HG02759 (cell line): ENCODE results near the gene SLC26A1.
"Not testable (repeated sequence)": the region's sequence is repeated elsewhere in the genome, so short reads cannot be mapped to it uniquely, and the experiment has no call there.

Experiments
- ATAC-seq: cut with Tn5 transposase; IDR thresholded peaks from one replicate; pipeline ENCODE4 v1.9.1; 2021; ENCODE audit warnings: mild to moderate bottlenecking, moderate library complexity; ENCODE audit not compliant: unreplicated experiment

Gene SLC26A1

DNA sequence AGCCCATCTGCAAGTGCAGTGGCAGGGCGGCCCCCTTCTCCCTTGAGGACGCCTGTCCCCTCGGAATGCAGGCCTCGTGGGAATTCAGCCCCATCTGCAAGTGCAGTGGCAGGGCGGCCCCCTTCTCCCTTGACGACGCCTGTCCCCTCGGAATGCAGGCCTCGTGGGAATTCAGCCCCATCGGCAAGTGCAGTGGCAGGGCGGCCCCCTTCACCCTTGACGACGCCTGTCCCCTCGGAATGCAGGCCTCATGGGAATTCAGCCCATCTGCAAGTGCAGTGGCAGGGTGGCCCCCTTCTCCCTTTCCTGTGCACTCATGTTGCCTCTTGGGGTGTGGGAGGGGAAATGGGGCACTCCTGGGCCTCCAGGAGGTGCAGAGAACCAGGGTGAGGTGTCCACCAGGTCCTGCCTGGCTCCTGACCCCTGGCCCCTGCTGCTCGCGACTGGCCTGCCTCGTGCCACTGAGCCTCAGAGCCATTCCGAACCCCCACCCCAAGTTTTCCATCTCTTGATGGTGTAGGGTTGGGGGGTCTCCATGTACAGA, 6.8 kb upstream of the SLC26A1 start:
- no peak for ATAC-seq

DNA sequence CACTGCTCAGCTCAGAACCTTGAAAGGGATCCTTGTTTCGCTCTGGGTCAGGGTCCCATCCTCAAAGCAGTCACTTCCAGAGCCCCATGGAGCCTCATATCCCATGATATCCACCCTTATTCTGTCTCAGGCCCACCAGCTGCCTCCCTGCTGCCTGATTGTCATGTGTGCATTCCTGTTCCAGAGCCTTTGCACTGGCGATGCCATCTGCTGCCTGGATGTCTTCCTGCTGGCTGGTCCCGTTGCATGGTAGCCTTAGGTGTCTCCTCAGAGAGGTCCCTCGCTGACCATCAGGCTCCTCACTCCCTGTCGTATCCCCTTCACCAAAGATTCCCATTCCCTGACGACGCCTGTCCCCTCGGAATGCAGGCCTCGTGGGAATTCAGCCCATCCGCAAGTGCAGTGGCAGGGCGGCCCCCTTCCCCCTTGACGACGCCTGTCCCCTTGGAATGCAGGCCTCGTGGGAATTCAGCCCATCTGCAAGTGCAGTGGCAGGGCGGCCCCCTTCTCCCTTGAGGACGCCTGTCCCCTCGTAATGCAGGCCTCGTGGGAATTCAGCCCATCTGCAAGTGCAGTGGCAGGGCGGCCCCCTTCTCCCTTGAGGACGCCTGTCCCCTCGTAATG, 6.1 kb upstream of the SLC26A1 start:
- not testable (repeated sequence) for ATAC-seq

DNA sequence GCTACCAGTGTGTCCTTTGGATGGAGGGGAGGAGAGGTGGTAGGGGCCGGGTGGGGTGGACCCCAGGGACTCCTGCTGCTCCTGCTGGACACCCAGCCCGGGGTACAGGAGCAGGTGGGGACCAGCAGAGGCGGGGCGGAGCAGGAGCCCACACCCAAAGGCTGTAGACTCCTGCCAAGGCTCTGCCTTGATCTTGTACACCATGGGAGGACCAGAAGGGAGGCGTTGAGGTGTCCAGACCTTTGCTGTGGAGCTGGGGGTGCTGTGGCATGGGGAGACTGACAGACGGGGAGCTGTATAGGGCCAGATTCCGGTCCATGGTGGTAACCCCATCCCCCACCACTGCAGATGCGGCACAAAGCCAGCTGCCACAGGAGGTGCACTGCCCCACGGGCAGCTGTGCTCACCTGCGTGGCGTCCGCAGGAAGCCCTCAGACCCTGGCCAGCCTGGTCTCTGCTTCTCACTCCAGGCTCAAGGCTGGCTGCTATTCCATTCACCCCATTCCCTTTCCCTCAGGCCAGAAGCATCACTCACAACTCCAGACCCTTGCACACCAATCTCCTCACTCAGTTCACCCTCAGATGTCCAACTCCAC, 5.0 kb upstream of the SLC26A1 start:
- no peak for ATAC-seq

DNA sequence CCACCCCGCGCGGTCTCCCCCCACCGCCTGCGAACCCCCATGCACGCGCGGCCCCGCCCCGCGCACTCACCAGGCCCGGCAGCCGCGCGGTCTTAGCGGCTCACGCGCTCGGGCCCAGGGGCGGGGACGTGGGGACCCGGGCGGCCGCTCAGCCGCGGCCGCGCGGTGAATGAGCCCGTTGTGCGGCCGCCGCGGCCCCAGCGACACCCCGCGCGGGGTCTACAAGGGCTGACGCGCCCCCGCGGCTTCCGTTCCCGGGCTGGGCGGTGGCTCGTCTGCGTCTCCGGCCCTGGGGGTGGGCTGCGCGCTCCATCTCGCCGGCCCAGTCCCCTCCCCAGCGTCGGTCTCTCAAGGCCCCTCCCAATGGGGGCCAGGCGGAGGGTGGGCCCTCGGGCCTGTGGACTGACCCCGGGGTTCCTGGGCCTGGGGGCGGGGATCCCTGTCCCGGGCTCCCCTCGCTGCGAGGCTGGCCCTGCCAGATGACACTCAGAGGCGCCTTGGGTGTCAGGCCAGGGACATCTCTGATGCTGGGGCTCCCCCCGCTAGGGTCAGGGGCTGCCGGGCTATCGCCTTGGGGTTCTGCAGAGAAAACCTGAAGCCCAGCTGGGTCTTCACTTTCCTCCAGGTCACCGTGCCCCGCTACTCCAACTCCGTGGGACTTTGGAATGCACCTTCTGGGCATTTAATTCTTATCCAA, 4.3 kb upstream of the SLC26A1 start:
- ATAC-seq: no peak

DNA sequence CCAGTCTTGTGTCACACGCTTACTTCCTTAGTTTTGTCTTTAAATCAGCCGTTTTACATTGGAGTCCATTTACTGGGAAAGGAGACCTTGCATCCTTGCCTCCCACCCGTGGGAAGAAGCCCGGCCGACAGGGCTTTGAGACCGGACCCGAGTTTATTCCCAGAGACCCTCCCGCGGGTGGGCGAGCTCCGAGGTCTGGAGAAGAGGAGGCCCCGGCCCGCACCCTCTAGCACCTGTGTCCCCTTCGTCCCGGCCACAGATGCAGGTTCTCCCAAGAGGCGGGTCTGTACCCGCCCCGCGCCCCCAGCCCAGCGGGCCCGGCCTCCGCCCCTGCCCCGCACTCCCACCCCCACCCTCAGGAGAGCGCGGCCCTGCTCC, 3.8 kb upstream of the SLC26A1 start:
- no peak for ATAC-seq

DNA sequence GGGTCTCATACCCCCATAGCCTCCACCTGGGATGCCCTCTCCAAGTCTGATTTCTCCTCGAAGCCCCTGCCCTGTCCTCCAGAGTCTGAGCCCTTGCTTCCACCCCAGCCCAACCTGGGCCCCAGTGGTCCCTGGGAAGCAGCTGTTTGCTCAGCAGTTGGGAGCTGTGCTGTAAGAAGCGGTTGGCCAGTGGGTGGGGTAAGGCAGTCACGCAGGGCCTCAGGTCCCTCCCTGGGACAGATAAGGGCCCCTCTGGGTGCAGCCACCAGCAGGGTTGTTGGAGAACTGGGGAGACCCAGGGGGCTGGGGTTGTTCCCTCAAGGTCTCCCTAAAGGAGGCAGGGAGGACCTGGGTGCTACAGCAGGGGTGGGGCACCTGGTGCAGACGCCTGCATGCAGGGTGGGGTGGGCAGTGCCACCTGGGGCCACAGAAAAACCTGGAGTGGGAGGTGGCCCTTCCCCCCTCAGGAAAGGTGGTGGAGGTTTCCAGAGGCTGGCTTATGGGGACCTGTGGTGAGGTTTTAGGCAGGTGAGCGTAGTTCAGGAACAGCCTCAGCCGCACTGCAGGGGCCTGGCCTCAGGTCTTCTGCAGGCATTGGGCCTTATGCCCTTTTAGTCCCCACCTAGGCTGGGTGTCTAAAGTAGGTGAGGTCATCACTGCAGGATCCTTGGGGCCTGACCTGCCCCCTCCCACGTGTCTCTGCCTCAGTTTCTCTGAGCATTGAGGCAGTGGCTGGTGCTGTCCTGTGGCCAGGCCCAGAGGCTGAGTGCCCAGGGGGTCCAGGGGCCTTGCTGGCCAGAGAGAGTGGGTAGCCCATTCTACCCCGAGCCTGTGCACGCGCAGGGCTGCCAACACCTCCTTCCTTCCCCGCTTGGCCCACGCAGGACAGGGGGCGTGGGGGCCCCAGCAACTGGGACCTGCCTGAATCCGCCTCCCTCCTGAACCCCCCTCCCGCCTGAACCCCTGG, 3.1 kb upstream of the SLC26A1 start:
- ATAC-seq: no peak

DNA sequence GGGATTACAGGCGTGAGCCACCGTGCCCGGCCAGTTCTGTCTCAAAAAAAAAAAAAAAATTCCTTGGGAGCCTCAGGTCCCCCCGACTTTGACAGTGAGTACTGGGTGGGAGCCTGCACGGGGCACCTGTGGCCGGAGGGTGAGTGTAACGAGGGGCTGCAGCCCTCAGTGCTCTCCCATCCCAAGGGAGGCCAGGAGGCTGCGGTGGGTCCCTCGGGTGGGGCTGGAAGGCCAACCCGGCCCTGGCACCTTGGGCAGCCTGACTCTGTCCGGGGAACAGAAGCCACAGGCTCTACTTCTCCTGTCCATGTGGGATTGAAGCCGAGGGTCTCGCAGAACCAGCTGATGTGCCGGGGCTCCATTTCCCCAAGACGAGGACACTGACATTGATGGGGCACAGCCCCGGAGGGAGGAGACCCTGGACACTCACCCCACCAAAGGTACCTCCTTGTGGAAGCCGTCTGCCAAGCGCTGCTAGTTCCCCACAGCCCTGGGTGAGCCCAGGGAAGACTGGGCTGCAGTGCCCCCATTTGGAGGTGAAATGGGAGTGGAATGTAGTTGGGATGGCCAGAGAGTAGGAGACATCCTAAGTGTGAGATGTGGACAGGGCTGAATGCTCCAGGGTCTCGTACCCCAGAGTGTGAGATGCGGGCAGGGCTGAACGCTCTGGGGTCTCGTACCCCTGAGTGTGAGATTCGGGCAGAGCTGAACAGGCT, 2.3 kb upstream of the SLC26A1 start:
- no peak for ATAC-seq

DNA sequence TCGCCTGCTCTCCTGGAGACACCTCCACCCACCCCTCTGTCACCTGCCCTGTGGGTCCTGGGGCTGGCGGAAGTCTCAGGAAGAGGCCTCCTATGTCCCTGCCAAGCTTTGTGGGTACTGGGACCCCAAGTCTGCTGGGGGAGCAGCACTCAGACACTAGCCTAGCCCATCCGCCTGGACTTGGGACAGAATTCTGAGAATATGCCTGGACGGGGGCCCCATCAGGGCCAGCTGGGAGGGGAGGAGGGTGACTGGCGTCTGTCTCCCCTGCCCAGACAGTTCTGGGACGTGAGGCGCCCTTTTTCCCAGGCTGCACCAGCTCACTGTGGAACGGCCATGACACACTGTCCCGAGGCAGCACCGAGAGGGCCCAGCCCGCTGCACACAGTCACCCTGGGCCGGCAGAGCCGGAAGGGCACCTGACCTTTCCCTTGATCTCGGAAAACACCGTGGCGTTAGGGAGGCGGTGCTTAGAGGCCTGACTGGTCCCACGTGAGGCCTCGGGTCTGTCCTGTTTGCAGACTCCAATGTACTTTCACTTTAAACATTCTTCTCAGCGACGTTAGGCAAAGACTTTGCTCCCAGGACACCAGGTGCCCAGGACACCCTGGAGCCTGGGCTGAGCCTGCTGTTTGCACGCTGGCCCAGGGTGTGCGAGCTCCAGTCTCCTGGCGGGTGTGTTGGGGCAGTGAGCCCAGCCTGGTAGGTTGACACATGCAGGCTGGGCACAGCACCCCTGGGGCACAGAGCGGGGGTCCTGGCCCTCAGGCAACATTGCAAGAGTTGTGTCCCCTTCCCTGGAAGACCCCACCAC, 700 bp downstream of the SLC26A1 start:
- no peak for ATAC-seq

DNA sequence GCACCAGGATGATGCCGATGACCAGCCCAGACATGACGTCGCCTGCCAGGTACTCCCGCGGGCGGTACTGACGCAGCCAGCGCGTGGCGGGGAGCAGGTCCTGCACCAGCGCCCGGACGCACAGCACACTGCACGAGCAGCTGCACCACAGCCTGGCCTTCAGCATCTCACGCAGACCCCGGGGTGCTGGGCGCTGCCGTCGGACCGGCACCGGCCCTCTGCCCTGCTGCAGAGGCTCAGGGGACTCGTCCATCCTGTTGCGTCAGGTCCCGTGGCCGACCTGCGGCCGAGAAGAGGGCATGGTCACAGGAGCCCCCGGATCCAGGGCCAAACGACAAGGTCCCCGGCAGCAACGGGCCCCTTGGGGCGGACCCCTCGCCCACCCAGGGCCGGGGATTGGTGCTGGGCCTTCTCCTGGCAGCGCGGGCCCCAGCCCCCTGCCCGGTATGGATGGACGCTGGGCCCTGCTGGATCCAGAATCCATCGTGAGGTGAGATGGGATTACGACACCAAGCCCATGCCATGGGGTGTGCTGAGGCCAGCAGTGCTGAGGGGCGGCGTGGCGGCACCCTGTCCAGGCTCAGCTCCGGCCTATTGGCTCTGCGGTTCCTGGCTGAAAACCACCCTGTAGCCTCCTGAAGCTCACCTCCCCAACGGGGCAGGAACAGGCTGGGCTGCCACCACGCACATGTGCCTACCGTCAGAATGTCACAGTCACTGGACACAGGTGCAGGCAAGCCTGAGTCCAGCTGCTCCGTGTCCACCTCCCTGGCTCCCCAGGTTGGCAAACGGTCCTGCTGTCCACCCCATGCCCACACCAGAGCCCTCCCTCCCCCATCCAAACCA, 1.5 kb downstream of the SLC26A1 start:
- ATAC-seq: no peak

DNA sequence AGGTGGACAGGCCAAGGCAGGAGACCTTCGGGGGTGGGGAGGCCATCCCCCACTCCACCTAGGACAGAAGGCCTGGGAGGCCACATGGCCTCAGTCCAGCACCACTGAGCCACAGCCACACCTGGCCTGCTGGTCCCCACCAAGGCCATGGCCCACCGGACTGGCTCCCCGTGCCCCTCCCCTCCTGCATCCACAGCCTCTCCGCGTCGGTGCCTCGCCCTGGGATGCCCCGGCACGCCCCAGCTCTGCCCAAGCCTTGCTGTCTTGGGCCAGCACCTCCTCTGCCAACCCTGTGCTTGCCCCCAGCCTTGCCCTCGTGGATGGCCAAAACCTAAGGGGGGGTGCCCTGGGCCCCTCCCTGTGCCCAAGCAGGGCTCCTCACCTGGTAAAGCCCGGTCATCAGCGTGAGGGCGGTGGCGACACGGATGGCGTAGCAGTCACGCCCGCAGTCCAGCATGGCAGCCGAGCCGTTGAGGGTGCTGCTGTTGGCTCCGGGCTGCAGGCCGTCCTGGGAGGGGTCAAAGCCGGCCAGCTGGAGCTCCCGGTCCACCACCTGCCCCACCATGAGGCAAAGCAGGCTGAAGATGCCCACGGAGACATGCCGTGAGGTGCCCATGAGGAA, 2.3 kb downstream of the SLC26A1 start:
- no peak for ATAC-seq

DNA sequence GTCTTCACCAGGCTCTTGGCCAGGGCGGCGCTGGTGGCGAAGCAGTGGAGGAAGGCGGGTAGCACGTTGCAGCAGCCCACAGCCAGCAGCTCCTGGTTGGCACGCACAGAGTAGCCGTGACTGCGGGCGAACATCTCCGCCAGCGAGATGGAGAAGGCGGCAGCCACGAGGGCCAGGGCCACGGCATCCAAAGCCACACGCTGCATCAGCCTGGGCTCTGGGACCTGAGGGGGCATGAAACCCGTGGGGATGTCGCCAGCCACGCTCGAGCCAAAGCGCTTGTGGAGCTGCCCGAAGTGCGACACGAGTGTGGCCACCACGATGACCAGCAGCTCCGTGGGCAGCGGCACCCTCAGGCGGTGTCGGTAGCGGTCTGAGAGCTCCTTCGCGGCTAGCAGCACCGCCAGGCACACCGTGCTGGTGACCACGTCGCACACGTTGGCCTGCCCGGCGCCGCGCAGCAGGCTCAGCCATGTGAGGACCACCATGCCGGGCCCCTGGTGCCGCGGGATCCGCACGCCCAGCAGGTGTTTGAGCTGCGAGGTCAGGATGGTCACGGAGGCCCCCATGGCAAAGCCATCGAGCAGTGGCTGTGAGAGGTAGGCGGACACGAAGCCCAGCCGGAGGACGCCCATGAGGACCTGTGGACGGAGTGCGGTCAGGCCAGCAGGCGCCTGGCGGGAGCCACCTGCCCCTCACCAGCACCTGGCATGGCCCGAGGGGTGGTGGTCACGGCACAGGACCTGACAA, 3.3 kb downstream of the SLC26A1 start:
- ATAC-seq: no peak

DNA sequence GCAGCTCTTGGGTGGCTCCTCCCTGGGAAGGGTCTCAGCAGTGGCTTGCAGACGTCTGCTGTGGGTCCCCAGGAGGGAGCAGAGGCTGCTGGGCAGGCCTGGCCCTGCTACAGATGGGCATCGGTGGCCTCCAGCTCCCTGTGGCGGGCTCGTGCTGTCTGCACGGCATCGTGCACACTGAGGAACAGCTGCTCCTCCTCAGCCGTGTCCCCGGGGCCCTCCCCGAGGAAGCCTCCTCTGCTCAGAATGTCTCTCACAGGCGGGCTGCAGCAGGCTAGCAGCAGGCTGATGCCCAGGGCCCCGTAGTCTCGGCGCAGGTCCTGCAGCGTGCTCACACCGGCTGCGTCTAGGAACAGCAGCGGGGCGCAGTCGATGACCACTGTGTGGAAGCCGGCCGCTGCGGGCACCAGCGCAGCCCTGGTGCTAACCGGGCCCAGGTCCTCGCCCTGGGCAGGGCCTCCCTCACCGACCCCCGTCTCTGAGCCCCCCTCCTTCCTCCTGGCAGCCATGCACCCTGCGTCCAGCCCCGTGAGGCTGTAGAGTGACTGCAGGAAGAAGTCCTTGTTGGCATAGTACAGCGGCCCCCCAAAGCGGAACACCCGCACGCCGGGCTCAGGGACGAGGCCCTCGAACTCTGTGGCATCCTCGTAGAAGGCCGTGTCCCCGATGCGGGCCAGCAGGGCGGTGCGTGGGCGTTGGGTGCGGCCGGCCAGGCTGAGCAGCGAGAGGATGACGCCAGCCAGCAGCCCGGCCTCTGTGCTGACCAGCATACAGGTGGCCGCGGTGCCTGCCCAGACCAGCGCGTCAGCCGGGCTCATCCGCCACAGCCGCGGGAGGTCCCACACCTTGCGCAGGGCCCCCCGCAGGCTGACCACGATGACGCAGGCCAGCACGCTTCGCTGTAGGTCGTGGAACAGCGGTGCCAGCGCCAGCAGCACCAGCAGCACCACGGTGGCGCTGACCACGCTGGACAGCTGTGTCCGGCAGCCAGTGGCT, 4.2 kb downstream of the SLC26A1 start:
- no peak for ATAC-seq

DNA sequence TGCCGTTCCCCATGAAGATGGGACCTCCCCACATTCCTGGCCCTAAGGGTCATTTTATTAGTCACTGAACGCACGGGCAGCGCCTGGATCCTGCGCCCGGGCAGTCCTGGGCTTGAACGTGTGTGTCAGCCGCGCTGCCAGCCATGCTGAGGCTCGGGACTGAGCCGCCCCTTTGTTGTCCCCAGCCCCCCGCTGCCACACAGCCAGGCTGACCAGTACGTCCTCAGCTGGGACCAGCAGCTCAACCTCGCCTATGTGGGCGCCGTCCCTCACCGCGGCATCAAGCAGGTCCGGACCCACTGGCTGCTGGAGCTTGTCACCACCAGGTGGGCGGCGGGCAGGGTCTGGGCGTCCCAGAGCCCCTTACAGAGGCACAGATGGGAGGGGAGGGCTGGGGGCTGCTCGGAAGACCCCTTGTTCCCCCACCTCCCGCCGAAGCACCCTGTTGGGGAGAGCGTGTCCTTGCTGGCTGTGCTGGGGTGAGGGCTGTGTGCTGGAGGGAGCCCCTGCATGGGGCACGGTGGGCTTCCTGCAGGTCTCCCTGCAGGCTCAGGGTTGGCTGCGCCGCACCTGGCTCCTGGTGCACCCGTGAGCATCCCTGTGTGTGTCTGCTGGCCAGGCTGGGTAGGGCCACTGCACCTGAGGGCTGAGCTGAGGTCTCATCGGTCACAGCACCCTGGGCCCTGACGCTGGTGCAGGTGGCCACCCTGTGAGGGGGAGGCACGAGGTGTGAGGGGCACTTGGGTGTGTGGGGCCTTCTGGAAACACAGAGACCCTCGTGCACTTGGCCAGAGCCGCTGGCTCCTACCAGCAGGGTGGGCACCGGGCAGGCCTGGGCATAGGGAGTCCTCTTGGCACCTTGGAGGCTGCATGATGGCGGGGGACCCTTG, 5.3 kb downstream of the SLC26A1 start:
- ATAC-seq: no peak

DNA sequence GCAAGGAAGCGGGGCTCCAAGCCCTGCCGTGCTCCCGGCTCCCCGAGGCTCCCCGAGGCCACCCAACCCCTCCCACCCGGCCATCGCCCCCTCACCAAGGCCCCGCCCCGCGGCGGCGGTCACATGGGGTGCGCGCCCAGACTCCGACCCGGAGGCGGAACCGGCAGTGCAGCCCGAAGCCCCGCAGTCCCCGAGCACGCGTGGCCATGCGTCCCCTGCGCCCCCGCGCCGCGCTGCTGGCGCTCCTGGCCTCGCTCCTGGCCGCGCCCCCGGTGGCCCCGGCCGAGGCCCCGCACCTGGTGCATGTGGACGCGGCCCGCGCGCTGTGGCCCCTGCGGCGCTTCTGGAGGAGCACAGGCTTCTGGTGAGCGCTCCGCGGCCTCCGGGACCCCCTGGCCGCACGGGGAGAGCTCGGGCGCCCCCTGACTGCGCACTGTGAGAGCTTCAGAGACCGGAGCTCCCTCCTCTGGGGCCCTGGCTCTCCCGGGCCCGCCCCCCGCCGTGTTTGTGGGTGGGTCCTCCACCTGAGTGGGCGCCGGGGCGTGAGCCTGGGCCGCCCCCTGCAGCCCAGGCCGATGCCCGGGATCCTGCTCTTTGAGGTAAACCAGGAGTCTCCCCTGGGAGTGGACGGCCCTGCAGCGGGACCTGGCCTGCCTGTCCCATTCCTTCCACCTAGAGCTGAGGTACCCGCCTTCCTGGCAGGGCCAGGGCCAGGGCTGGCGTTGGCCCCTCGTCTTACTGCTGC, 6.2 kb downstream of the SLC26A1 start, which contains the start of gene IDUA:
Gene IDUA (plus strand): TSS at position 166 of the 745 bp plus-strand sequence. CDS start 41 bp downstream, at position 207.
- ATAC-seq: peak; percentile 77
